IPS DF 4.7 (cell line): ENCODE measurements around the gene RNPEPL1.

ENCODE experiments used
- DNase-seq: peaks from one replicate; pipeline ENCODE4 v3.0.0-alpha.2; 2013; ENCODE audit warnings: low spot score; ENCODE audit errors: extremely low read depth

Gene RNPEPL1

DNA sequence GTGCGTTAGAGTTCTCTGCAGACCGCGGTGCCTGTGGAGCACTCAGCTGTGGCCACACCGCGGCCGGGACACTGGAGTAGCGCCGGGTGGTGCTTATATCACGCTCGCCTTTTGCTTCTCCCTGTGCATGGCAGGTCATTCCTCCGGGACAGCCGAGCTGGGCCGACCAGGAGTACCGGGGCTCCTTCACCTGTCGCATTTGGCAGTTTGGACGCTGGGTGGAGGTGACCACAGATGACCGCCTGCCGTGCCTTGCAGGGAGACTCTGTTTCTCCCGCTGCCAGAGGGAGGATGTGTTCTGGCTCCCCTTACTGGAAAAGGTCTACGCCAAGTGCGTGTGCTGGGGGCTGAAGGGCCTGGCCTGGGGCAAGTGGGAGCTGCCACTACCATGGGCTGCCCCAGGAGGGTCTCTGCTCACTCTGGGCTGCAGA, 22.4 kb downstream of the RNPEPL1 start:
- DNase-seq = no peak

DNA sequence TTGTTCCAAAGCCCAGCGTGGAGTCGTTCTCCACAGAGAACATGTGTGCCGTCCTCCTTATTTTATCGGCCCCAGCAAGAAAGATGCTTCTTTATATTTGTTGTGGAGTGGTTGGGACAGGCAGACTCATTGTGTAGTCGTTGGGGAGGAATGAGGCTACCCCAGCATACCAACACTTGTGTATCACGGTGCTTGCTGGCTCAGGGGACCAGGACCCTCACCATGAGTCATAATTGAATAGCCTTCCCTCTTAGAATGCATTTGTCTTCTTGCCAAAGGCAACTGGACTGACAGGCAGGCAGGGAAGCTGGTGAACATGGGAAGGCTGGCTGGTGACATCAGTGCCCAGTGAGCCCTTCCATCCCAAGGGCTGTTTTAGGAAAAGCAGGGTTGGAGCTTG, 22.9 kb downstream of the RNPEPL1 start:
- no peak for DNase-seq

DNA sequence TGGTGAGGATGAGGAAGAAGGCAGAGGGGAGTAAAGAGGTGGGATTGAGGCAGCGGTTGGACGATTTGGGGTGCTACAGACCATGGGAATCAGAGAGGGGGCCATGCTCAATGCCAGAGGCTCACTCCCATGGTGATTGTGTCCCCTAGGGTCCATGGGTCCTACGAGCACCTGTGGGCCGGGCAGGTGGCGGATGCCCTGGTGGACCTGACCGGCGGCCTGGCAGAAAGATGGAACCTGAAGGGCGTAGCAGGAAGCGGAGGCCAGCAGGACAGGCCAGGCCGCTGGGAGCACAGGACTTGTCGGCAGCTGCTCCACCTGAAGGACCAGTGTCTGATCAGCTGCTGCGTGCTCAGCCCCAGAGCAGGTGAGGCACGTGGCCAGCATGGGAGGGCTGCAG, 23.5 kb downstream of the RNPEPL1 start:
- DNase-seq = no peak

DNA sequence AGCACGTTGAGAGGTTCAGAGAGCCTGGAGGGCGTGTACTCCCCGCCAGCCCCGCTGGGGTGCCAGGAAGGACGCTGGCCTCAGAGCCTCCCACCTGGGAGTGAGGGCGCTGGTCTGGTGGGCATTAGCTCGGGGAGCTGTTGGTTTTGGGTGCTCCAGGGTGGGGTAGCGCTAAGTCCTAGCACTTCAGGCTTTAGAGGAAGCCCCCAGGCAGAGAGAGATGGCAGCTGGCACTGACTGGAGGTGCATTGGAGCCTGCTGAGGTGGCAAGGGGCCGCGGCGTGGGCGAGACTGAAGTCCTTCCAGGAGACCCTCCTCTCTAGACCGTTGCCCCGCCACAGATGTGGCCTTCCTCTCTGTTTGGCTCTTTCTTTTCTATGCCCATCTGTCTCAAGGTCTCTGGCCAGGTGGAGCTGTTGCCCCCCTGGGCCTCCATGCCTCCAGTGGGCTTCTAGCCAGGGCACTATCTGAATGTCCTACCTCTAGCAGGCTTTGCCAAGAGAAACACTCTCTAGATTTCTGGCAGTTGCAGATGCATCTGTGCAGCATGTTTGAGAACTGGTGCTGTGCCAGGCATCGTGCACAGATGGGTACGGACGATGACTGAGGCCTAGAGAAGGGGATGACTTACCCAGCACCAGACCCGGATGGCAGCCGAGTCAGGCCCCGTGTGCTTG, 24.9 kb downstream of the RNPEPL1 start:
- DNase-seq = no peak

DNA sequence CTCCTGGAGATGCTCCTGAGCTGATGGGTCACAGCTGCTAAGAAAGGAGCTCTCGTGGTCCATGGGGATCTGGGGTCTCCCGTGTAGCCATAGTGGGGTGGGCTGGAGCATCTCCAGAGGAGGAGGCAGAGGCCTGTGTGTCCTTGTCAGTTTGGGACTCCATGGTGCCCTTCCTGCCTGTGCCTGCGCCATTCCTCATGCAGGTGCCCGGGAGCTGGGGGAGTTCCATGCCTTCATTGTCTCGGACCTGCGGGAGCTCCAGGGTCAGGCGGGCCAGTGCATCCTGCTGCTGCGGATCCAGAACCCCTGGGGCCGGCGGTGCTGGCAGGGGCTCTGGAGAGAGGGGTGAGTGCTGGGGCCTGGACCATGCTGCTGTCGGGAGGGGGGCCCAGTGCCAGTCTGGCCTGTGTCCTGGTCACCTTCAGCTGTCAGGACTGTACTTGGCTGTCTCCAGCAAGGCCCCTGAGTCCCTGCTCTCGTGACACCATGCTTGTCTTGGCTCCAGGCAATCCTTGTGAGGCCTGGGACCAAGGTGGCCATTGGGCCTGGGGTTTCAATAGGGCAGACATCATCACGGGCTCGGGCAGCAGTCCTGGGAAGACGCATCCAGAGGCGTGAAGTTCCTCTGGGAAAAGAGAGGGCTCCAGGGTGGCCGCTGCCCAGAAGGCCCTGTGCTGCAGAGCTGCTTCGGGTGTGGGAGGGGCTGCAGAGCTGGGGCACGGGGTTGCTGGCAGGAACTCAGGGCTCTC, 25.6 kb downstream of the RNPEPL1 start:
- no peak for DNase-seq

DNA sequence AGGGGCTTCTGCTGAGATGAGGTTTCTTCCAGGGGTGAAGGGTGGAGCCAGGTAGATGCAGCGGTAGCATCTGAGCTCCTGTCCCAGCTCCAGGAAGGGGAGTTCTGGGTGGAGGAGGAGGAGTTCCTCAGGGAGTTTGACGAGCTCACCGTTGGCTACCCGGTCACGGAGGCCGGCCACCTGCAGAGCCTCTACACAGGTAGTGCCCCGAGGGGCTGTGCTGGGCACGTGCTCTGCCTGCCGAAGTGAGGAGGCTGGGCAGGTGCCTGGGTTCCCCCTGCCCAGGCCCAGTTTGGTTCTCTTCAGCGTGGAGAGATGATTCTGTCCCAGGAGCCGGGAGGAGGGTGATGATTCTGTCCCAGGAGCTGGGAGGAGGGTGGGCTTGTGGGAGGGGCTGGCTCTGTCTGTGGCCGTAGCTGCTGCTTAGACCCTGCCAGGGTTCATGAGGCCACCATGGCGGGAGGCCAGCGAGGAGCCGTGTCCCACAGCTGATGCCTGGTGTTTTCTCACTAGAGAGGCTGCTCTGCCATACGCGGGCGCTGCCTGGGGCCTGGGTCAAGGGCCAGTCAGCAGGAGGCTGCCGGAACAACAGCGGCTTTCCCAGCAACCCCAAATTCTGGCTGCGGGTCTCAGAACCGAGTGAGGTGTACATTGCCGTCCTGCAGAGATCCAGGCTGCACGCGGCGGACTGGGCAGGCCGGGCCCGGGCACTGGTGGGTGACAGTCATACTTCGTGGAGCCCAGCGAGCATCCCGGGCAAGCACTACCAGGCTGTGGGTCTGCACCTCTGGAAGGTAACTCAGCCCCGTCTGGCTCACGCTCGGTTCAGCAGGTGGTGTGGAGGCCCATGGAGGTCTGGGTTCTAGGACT, 26.5 kb downstream of the RNPEPL1 start:
- no peak for DNase-seq

DNA sequence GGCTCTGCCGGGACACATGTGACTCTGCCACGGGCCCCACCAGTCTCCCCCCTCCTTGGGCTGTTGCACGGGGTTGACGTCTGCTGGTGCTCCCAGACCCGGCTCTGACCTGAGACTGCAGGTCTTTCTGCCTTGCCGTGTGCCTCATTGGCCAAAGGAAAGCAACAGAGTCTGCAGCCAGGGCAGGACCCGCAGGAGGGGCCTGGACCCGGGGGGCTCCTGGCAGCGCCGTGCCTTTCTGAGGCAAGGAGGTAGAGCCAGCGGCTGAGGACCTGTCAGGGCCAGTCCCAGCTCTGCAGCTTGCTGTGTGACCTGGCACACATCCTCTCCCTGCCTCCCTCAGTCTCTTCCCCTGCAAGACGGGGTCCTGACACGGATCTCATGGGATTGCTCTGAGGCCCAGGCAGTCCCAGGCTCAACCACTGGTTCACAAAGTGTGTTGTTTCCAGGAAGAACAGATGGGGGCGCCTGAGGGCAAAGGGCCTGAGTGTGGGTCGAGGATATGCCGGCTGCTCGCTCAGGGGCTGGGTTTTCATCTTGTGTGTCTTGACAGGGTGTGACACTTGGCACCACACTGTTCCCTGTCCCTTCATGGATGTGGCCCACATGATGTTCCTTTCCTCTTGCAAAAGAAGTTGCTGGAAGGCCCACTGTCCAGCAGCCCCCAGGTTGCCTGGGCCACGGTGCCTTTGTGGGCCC, 27.2 kb downstream of the RNPEPL1 start:
- no peak for DNase-seq

DNA sequence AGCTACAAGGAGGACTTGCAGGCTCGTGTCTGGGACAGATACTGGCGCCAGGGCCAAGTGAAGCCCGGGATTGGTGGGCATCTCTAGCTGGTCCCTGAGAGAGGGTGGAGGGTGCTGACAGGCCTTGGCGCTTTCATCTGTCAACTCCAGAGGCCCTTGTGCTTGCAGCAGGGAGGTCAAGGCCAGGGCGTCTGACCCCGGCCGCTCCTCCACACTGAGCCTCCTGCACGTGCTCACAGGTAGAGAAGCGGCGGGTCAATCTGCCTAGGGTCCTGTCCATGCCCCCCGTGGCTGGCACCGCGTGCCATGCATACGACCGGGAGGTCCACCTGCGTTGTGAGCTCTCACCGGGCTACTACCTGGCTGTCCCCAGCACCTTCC, 27.8 kb downstream of the RNPEPL1 start:
- DNase-seq = no peak

DNA sequence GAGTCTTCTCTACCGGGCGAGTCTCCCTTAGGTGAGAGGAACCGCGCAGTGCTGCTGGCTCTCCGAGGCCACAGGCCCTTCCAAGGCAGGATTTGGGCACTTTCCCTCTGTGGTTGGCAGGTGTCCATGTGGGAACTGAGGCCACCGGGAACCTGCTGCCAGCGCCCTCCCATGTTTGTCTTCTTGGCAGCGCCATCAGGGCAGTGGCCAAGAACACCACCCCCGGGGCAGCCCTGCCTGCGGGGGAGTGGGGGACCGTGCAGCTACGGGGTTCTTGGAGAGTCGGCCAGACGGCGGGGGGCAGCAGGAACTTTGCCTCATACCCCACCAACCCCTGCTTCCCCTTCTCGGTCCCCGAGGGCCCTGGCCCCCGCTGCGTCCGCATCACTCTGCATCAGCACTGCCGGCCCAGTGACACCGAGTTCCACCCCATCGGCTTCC, 28.2 kb downstream of the RNPEPL1 start:
- no peak for DNase-seq

DNA sequence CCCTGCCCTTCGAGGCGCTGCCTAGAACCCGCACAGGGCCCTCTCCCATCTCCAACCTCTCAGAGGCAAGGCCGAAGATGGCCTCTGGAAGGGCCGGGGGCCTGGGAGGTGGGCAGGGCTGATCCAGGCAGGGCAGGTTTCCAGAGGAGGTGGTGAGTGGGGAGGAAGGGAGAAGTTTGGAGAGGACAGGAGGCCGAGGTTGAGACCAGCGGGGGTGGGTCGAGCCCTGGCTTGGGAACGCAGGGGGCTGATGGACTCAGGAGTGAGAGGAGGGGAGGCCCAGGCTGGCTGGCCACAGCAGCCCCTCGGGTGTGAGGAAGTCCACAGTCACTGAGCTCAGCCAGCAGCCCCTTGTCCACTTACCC, 28.8 kb downstream of the RNPEPL1 start:
- no peak for DNase-seq

DNA sequence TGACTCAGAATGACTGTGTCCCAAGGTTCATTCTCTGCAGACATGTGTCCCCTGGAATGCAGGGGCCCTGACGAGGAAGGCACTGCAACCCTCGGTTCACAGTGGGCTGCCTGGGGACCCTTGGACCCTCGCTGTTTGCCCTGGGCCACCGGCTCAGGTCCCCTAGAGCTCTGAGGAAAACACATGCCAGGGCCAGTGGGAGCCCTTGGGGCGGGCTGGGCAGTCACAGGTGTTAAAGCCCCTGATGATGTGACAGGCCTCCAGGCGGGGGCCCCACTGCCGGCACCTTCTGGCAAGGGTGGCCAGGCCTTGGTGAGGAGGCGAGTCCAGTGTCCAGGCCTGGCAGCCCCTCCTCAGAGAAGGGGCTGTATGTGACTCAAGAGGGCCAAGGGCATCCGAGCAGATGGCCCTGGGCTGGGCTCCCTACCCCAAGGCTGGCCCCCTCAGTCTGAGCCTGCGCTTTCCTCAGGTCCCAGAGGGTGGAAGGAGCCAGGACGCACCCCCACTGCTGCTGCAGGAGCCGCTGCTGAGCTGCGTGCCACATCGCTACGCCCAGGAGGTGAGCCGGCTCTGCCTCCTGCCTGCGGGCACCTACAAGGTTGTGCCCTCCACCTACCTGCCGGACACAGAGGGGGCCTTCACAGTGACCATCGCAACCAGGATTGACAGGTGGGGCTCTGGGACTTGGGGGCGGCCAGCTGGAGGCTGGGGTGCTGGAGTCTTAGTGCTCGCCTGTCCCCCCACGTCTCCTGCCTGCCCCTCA, 29.3 kb downstream of the RNPEPL1 start:
- DNase-seq = no peak

DNA sequence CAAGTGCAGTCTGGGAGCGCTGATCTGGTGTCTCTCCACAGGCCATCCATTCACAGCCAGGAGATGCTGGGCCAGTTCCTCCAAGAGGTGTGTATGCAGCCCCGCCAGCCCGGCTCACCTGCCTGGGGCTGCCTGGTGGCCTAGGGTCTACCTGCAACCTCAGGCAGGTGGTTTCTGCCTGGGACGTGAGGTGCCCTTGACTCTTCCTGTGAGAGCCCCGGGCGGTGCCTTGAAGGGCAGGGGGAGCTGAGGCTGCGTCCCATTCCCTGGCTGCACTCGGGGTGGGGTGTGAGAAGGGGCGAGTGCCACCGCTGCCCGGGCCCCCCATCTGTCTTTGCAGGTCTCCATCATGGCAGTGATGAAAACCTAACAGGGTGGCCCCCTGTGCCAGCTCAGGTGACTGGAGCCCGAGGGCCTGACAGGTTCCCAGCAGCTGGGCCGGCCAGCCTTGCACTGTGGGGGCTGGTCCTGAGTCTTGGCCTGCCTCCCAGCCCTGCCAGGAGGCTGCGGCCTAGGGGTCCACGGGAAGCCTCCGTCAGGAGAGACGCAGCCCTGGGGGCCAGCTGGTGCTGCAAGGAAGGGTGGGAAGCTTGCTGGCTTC, 30.1 kb downstream of the RNPEPL1 start:
- DNase-seq = no peak

DNA sequence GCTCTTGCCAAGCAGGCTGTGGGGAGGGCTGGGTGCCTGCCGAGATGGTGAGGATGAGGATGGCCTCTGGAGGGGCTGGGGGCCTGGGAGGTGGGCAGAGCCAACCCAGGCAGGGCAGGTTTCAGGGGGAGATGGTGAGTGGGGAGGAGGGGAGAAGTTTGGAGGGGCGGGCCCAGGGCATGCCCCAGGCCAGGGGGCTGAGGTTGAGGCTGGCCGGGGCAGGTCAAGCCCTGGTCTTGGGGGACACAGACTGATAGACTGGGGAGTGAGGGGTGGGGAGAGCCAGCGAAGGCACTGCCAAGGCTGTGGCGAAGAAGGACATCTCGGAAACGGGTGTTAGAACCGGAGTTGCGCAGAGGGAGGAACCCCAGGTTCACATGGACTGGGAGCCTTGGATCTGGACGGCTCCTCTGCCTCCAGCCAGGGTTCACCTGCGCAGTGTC, 30.9 kb downstream of the RNPEPL1 start:
- DNase-seq = no peak

DNA sequence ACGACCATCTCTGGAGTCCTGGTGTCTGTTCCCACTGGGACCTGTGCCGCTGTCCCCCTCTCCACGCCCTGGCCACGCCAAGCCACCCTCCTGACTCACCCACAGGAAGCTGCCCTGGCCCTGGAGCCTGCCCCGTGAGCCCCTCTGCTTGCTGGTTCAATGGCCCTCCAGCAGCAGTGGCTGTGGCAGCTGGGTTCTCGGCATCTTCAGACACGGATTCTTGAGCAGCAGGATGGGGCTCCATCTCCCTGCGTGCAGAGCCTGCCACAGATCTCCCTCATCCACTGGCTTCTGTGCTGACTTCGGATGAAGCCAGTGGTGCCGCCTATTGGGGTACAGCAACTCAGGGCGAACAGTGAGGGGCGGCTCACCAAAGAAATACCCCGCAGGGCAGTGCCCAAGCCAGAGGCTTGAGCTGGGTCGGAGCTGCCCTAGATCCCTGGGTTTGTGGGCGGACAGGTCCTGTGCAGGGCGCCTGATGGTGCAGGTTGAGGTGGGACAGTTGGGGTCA, 32.2 kb downstream of the RNPEPL1 start:
- DNase-seq = no peak

DNA sequence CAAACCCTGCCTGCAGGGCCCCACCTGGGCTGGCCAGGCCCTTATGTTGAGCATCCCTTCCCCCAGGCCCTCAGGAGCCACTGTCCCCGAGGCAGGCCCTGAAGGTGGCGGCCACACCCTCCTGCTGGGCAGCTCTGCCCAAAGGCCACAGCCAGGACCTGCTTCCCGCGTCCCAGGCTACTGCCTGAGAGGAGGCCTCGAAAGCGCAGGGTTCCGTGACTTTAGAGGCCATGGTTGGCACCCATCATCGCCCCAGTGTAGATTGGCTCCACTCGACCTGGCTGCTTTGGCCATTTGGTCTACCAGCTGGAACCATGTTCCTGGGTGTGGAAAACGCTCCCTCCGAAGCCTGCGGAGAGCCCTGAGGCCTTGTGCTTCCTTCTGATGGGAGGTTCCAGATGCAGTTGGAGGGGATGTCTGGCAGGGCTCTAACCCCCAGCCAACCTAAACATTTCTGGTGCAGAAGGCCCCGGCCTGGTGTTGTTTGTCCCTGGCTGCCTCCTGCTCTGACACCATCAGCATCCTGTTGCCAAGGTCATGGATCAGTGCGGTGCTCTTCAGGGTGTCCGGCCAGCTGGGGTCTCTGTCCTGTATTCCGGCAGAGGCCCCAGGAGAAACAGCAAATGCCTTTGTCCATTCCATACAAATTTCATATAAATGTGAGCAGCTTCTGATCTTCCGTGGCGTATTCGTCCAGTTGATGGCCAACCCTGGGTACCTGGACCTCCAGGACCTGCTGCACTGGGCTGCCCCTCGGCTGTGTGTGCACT, 33.0 kb downstream of the RNPEPL1 start:
- DNase-seq = no peak

DNA sequence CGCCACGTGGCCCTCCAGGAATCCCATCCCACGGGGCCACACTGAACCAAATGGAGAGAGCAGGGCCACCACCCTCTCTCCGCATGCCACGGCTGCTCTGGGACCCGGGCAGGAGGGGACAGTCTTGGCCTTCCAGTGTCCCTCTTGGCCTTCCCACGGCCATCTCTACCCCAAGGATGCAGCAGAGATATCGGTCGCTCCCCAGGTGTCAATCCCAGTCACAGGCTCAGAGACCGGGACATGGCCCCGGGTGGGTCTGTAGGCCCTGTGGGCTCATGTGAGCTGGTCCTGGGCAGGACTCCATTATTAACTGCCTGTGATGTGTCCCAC, 33.5 kb downstream of the RNPEPL1 start:
- no peak for DNase-seq

DNA sequence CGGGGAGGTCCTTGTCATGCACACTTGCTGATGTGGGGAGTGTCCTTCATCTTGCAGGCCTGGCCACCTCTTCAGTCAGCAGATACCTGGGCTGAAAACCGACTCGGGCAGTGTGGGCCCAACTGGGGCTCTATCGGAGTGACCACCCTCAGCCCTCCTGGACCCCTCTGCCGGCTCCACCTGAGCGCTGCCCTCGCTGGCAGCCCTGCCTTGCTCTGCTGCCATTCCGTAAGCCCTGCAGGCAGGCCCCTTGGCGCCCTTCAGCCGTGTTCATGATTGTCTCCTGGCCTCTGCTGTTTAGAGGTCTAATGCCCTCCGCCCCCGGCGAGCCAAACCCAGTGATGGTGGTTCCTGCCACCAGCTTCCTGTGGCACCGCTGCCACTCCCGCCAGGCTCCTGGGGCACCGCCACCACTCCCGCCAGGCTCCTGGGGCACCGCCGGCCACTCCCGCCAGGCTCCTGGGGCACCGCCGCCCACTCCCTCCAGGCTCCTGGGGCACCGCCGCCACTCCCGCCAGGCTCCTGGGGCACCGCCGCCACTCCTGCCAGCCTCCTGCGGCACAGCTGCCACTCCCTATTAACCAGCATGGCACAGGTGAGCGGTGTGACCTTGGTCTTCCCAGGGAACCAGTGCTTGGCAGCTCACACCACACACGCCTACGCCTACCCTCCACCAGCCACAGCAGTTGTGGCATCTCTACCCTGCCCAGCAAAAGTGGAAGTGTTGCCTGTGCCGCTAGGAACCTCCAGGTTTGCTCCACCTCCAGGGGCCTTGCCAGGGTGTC, 34.2 kb downstream of the RNPEPL1 start:
- no peak for DNase-seq

DNA sequence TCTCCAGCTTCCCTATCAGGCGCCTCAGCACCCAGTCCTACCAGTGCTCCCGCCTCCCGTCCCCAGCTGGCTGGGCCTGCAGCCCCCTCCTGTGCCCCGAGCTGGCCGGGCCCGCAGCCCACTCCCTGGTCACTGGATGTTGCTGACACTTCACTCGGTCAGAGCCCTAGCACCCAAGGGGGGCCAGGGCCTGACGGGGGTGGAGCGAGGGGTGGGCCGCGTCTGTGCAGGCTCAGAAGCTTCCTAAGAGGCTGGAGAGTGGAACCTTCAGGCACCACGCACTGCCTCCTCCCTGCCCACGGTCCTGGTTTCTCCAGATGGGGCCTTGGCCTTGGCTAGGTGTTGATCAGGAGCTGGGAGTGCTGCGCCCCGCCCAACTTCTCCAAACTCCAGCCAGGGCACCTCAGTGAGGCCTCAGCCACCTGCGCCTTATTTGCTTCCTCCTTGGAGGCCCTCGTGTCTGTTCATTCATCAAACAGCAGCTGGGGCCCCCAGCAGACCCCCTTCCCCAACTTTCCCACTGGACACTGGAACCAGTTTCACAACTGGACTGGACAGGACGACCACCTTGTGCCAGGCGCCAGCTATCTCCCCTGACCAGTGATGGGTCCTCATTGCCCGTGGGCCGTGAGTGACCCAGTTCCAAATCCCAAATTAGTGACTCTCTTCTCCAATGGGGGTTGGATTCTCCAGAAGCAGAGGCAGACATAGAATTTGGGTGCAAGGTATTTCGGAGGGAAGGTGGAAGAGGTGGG, 35.0 kb downstream of the RNPEPL1 start:
- DNase-seq = no peak
